GM04504 (cell line): ENCODE data around the gene TCHP.
A peak's percentile ranks its signal among the peaks of the same experiment; 100 is the strongest.
"Not testable (repeated sequence)": the region's sequence is repeated elsewhere in the genome, so short reads cannot be mapped to it uniquely, and the experiment has no call there.

ENCODE experiments used
- DNase-seq: peaks from one replicate; pipeline ENCODE4 v3.0.0-alpha.2; 2012; ENCODE audit warnings: low read depth

The TCHP gene

GRCh38 chr12:109899783-109900751 is at the start of gene TCHP:
Gene TCHP (plus strand): TSS chr12:109900274. CDS start chr12:109903027, 2,753 bp downstream.
- DNase-seq, result peak; percentile 75

GRCh38 chr12:109850518-109850917 is 49.6 kb upstream of the TCHP start:
- DNase-seq, result not testable (repeated sequence)

- no peak for DNase-seq
These were observed 44.7 kb upstream of the TCHP start for GRCh38 chr12:109855377-109855776.

- no peak for DNase-seq
These were observed 42.4 kb upstream of the TCHP start for GRCh38 chr12:109857715-109858114.

- no peak for DNase-seq
These were observed 41.3 kb upstream of the TCHP start for GRCh38 chr12:109858764-109859163.

GRCh38 chr12:109860977-109861376 is 39.1 kb upstream of the TCHP start:
- DNase-seq, result no peak

- no peak for DNase-seq
These were observed 38.3 kb upstream of the TCHP start for GRCh38 chr12:109861689-109862314.

- not testable (repeated sequence) for DNase-seq
These were observed 37.6 kb upstream of the TCHP start for GRCh38 chr12:109862491-109862890.

GRCh38 chr12:109863847-109864712 is 36.0 kb upstream of the TCHP start:
- no peak for DNase-seq

GRCh38 chr12:109864916-109865315 is 35.2 kb upstream of the TCHP start:
- DNase-seq, result no peak

GRCh38 chr12:109868182-109869051 is 31.7 kb upstream of the TCHP start:
- no peak for DNase-seq

- no peak for DNase-seq
These were observed 29.4 kb upstream of the TCHP start for GRCh38 chr12:109870648-109871047.

- no peak for DNase-seq
These were observed 28.3 kb upstream of the TCHP start for GRCh38 chr12:109871668-109872314.

GRCh38 chr12:109873653-109874052 is 26.4 kb upstream of the TCHP start:
- no peak for DNase-seq

- DNase-seq, result no peak
These were observed 24.4 kb upstream of the TCHP start for GRCh38 chr12:109875572-109876131.

GRCh38 chr12:109876406-109876805 is 23.7 kb upstream of the TCHP start:
- DNase-seq, result no peak

- DNase-seq, result no peak
These were observed 22.4 kb upstream of the TCHP start for GRCh38 chr12:109877504-109878246.

GRCh38 chr12:109878247-109878625 is 21.8 kb upstream of the TCHP start:
- no peak for DNase-seq

- no peak for DNase-seq
These were observed 21.3 kb upstream of the TCHP start for GRCh38 chr12:109878749-109879148.
